HG02759 (cell line): ENCODE measurements around the gene SEMA3A.

Experiments used
- ATAC-seq: cut with Tn5 transposase; IDR thresholded peaks from one replicate; pipeline ENCODE4 v1.9.1; 2021; ENCODE audit warnings: mild to moderate bottlenecking, moderate library complexity; ENCODE audit not compliant: unreplicated experiment

SEMA3A gene

GRCh38 chr7:84113286-84113685 lies 81.3 kb downstream of the SEMA3A start:
- ATAC-seq = no peak

GRCh38 chr7:84112771-84113170 lies 81.8 kb downstream of the SEMA3A start:
- ATAC-seq = no peak

GRCh38 chr7:84111842-84112241 lies 82.7 kb downstream of the SEMA3A start:
- no peak for ATAC-seq

- no peak for ATAC-seq
Measured at GRCh38 chr7:84110400-84110799, 84.2 kb downstream of the SEMA3A start.

- ATAC-seq = no peak
Measured at GRCh38 chr7:84108787-84109186, 85.8 kb downstream of the SEMA3A start.

- no peak for ATAC-seq
Measured at GRCh38 chr7:84108119-84108518, 86.5 kb downstream of the SEMA3A start.

- ATAC-seq = no peak
Measured at GRCh38 chr7:84107259-84107658, 87.3 kb downstream of the SEMA3A start.

GRCh38 chr7:84106291-84106690 lies 88.3 kb downstream of the SEMA3A start:
- no peak for ATAC-seq

GRCh38 chr7:84105586-84105985 lies 89.0 kb downstream of the SEMA3A start:
- ATAC-seq = no peak

GRCh38 chr7:84104826-84105225 lies 89.8 kb downstream of the SEMA3A start:
- ATAC-seq = no peak

- no peak for ATAC-seq
Measured at GRCh38 chr7:84102213-84102612, 92.4 kb downstream of the SEMA3A start.

GRCh38 chr7:84100866-84101265 lies 93.7 kb downstream of the SEMA3A start:
- ATAC-seq = no peak

GRCh38 chr7:84095971-84096370 lies 98.6 kb downstream of the SEMA3A start:
- ATAC-seq = no peak

- ATAC-seq = no peak
Measured at GRCh38 chr7:84092207-84092606, 102.4 kb downstream of the SEMA3A start.

- ATAC-seq = no peak
Measured at GRCh38 chr7:84091318-84091717, 103.3 kb downstream of the SEMA3A start.

- ATAC-seq = no peak
Measured at GRCh38 chr7:84088802-84089201, 105.8 kb downstream of the SEMA3A start.

- ATAC-seq = no peak
Measured at GRCh38 chr7:84085998-84086397, 108.6 kb downstream of the SEMA3A start.

GRCh38 chr7:84085147-84085546 lies 109.4 kb downstream of the SEMA3A start:
- ATAC-seq = no peak

GRCh38 chr7:84083846-84084245 lies 110.7 kb downstream of the SEMA3A start:
- no peak for ATAC-seq

GRCh38 chr7:84081973-84082522 lies 112.5 kb downstream of the SEMA3A start:
- no peak for ATAC-seq

- no peak for ATAC-seq
Measured at GRCh38 chr7:84077336-84077735, 117.3 kb downstream of the SEMA3A start.

GRCh38 chr7:84076219-84076618 lies 118.4 kb downstream of the SEMA3A start:
- no peak for ATAC-seq

- ATAC-seq = no peak
Measured at GRCh38 chr7:84073186-84073875, 121.3 kb downstream of the SEMA3A start.
